ENCODE results near the gene CNGA3. TPM values are rescaled to one million over a fixed set of nuclear protein-coding genes. Genes with fewer than 3 reads are reported as not detected.

Gene CNGA3
- total and polyA plus RNA-seq, 2 donors (not counting 3 experiments of a cell fraction or from before 2014, with no cell fraction given): not detected

DNA sequence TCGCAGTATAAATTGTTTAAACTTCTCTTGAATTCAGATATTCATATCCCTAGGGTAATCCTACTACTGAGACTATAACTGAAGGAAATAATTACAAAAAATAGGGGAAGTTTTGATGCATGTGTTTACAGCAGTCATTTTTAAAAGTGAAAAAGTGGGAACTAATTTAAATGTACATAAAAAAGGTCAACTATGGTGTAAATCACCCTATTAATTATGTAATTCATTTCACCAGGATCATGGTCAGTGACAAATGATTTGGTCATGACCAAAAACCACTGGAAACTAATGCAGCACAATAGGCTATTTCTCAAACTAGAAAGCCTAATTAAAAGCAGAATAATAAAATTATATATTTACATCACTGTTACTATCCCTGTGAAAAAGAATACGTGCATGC is 5.0 kb upstream of the CNGA3 start:
- Histone ChIP-seq H3K36me3 (ENCODE audit: control insufficient read depth in 2 of 2, extremely low read depth in 1 of 2, insufficient read depth in 2 of 2, low read length in 2 of 2) (no peaks in the 10 kb centered on the region), H3K4me2 (ENCODE audit: insufficient read depth, low read length) (no peak overlapping the region), H2AFZ (ENCODE audit: low read depth, low read length) (no peak overlapping the region), H3K9me1 (replicated peaks; ENCODE audit: control insufficient read depth, extremely low read depth, insufficient read depth, low read length) (no peaks in the 10 kb centered on the region), H3K4me1 (ENCODE audit: control insufficient read depth, extremely low read depth, insufficient read depth, low read length) (no peaks in the 10 kb centered on the region), H3K9me3 (replicated peaks; ENCODE audit: control insufficient read depth, insufficient read depth, low read length) (no peaks in the 10 kb centered on the region), H3K27me3 (ENCODE audit: control insufficient read depth in 2 of 2, insufficient read depth in 2 of 2, low read length in 2 of 2) (peaks cover 11 to 23% of the 10 kb centered on the region in 2 experiments), H4K20me1 (replicated peaks; ENCODE audit: control insufficient read depth, extremely low read depth, insufficient read depth, low read length) (no peaks in the 10 kb centered on the region), H3K79me2 (ENCODE audit: control insufficient read depth, insufficient read depth, low read length) (no peaks in the 10 kb centered on the region), H3K9ac (replicated peaks; ENCODE audit: extremely low read depth, insufficient read depth, low read length) (no peak overlapping the region), H3K27ac (ENCODE audit: insufficient read depth, low read depth, low read length) (no peak overlapping the region), H3K4me3 (replicated peaks in 1 of 3; ENCODE audit: insufficient read depth in 1 of 3, low read depth in 1 of 3, low read length in 3 of 3) (no peak overlapping the region)
- TF ChIP-seq, protein P1, sequence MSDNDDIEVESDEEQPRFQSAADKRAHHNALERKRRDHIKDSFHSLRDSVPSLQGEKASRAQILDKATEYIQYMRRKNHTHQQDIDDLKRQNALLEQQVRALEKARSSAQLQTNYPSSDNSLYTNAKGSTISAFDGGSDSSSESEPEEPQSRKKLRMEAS (IDR thresholded peaks at IDR 0.05; ENCODE audit: insufficient read depth, insufficient read length): no peak
- TF ChIP-seq MYC (IDR thresholded peaks at IDR 0.05; ENCODE audit: low read depth, low read length) (no peak), POLR2A (IDR thresholded peaks at IDR 0.05; ENCODE audit: low read depth, low read length) (no peak), FOS (IDR thresholded peaks at IDR 0.05; ENCODE audit: borderline replicate concordance, insufficient read depth, low read length) (no peak), JUN (IDR thresholded peaks at IDR 0.05; ENCODE audit: borderline replicate concordance, insufficient read depth, insufficient read length, low read depth) (no peak), GATA2 (IDR thresholded peaks at IDR 0.05; ENCODE audit: insufficient read depth, insufficient read length, low read depth, low read length) (no peak), EZH2 (IDR thresholded peaks at IDR 0.05; ENCODE audit: borderline replicate concordance, low read depth, low read length, severe bottlenecking) (no peak), POLR2AphosphoS5 (IDR thresholded peaks at IDR 0.05; ENCODE audit: insufficient read depth, low read depth, low read length) (no peak)
- TF ChIP-seq, protein P2, sequence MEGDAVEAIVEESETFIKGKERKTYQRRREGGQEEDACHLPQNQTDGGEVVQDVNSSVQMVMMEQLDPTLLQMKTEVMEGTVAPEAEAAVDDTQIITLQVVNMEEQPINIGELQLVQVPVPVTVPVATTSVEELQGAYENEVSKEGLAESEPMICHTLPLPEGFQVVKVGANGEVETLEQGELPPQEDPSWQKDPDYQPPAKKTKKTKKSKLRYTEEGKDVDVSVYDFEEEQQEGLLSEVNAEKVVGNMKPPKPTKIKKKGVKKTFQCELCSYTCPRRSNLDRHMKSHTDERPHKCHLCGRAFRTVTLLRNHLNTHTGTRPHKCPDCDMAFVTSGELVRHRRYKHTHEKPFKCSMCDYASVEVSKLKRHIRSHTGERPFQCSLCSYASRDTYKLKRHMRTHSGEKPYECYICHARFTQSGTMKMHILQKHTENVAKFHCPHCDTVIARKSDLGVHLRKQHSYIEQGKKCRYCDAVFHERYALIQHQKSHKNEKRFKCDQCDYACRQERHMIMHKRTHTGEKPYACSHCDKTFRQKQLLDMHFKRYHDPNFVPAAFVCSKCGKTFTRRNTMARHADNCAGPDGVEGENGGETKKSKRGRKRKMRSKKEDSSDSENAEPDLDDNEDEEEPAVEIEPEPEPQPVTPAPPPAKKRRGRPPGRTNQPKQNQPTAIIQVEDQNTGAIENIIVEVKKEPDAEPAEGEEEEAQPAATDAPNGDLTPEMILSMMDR (IDR thresholded peaks at IDR 0.05; ENCODE audit: extremely low read depth in 1 of 2, insufficient read depth in 1 of 2, low read depth in 1 of 2, low read length in 2 of 2): no peak
- dilution Hi-C loops (cut with MboI; ENCODE audit: extremely low pct_ligation_motif_present, low sequenced_read_pairs) (loop anchor here (25.0 kb wide), 1 partner anchor 179 kb away; no protein-coding TSS in a partner anchor), intact Hi-C loops (cut with micrococcal nuclease) (no loop called here)
- FAIRE-seq (no peak), DNase-seq (ENCODE audit: low read depth, low spot score) (no peak)
- POLR2A ChIA-PET: no interaction called here
- BruUV-seq (replicated peaks): no TSS peak
- CTCF ChIA-PET: no interaction called here
